HepG2 (cell line): Measurements from ENCODE around the gene BACH1.
"Not testable (repeated sequence)": the region's sequence is repeated elsewhere in the genome, so short reads cannot be mapped to it uniquely, and the experiment has no call there.

Experiments used
- GABPA ChIP-seq, 2 experiments: IDR thresholded peaks; 2 replicates each; pipeline ENCODE4 v1.6.1; 2011 to 2016; ENCODE audit warnings: low read depth in 2 of 2, low read length in 1 of 2, missing biosample characterization in 1 of 2, missing genetic modification characterization in 1 of 2
- POLR2A ChIP-seq, 2 experiments: IDR thresholded peaks; 2 replicates each; pipeline ENCODE4 v1.6.1; 2011; ENCODE audit warnings: low read depth in 2 of 2, low read length in 2 of 2, mild to moderate bottlenecking in 1 of 2, moderate library complexity in 1 of 2; ENCODE audit not compliant: insufficient read depth in 1 of 2
- TF ChIP-seq, protein P1 (sequence below): sonication (generic); formaldehyde crosslinking; IDR thresholded peaks from 2 replicates; pipeline ENCODE4 v1.5.0; 2020; ENCODE audit warnings: missing genetic modification reagents
- TF ChIP-seq, protein P2 (sequence below): sonication (generic); formaldehyde crosslinking; IDR thresholded peaks from 2 replicates; pipeline ENCODE4 v1.5.0; 2020; ENCODE audit warnings: mild to moderate bottlenecking, missing genetic modification reagents, moderate library complexity
- TF ChIP-seq, protein P3 (sequence below): sonication (generic); formaldehyde crosslinking; IDR thresholded peaks from 2 replicates; pipeline ENCODE4 v1.9.0; 2021; ENCODE audit warnings: missing genetic modification reagents, borderline replicate concordance

DNA sequence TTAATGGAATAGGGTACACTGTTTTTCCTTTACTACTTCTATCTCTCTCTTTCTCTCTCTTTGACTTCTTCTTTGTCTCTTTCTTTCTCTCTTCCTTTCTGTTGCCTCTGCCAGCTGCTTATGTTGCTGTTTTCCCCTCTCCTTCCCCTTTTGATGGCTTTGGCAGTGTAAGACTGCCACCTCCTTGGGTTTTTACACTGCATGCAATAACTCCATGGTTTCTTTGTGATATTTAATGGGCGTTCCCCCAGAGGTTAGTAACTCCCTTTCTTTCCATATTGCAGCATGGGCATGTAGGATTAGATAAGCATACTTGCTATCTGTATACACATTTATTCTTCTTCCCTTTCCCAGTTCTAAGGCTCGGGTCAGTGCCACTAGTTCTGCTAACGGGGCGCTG lies 58.1 kb downstream of the BACH1 start:
- TF ChIP-seq, protein P1, sequence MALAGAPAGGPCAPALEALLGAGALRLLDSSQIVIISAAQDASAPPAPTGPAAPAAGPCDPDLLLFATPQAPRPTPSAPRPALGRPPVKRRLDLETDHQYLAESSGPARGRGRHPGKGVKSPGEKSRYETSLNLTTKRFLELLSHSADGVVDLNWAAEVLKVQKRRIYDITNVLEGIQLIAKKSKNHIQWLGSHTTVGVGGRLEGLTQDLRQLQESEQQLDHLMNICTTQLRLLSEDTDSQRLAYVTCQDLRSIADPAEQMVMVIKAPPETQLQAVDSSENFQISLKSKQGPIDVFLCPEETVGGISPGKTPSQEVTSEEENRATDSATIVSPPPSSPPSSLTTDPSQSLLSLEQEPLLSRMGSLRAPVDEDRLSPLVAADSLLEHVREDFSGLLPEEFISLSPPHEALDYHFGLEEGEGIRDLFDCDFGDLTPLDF (CRISPR knock-in tag), result not testable (repeated sequence)
- not testable (repeated sequence) for TF ChIP-seq GABPA (IDR thresholded peaks at IDR 0.05; ENCODE audit: low read depth, low read length); GABPA (CRISPR knock-in tag; IDR thresholded peaks at IDR 0.05; ENCODE audit: low read depth); POLR2A (IDR thresholded peaks at IDR 0.05; ENCODE audit: insufficient read depth in 1 of 2, low read depth in 2 of 2, low read length in 2 of 2)
- TF ChIP-seq, protein P2, sequence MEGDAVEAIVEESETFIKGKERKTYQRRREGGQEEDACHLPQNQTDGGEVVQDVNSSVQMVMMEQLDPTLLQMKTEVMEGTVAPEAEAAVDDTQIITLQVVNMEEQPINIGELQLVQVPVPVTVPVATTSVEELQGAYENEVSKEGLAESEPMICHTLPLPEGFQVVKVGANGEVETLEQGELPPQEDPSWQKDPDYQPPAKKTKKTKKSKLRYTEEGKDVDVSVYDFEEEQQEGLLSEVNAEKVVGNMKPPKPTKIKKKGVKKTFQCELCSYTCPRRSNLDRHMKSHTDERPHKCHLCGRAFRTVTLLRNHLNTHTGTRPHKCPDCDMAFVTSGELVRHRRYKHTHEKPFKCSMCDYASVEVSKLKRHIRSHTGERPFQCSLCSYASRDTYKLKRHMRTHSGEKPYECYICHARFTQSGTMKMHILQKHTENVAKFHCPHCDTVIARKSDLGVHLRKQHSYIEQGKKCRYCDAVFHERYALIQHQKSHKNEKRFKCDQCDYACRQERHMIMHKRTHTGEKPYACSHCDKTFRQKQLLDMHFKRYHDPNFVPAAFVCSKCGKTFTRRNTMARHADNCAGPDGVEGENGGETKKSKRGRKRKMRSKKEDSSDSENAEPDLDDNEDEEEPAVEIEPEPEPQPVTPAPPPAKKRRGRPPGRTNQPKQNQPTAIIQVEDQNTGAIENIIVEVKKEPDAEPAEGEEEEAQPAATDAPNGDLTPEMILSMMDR (CRISPR knock-in tag), result not testable (repeated sequence)
- TF ChIP-seq, protein P3, sequence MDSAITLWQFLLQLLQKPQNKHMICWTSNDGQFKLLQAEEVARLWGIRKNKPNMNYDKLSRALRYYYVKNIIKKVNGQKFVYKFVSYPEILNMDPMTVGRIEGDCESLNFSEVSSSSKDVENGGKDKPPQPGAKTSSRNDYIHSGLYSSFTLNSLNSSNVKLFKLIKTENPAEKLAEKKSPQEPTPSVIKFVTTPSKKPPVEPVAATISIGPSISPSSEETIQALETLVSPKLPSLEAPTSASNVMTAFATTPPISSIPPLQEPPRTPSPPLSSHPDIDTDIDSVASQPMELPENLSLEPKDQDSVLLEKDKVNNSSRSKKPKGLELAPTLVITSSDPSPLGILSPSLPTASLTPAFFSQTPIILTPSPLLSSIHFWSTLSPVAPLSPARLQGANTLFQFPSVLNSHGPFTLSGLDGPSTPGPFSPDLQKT (CRISPR knock-in tag), result not testable (repeated sequence)
